HG02678 (cell line): ENCODE results near the gene MRTFB.

Source experiments
- ATAC-seq: cut with Tn5 transposase; IDR thresholded peaks from one replicate; pipeline ENCODE4 v1.9.1; 2021; ENCODE audit warnings: mild to moderate bottlenecking, moderate library complexity; ENCODE audit not compliant: unreplicated experiment

The MRTFB gene

GRCh38 chr16:14063618-14064581 is 7.2 kb upstream of the MRTFB start:
- no peak for ATAC-seq

DNA sequence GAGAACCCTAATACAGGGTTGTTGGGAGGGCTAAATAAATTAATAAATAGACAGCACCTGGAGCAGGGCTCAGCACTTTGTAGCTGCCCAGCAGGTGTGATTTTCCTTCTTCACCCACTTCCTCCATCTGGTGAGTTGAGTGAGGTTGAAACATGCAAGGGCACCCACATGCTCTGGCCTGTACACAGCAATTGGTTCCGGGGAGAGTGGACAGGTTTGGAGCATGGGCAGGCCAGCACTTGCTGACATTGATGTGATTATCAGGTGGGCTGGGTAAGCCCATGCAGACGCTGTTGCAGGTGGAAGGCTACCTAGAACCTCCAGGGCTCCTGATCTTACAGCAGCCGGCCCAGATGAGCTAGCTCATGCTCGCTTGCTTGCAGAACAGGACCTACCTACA is 1.3 kb upstream of the MRTFB start:
- no peak for ATAC-seq

GRCh38 chr16:14070555-14070876 is 603 bp upstream of the MRTFB start:
- no peak for ATAC-seq

DNA sequence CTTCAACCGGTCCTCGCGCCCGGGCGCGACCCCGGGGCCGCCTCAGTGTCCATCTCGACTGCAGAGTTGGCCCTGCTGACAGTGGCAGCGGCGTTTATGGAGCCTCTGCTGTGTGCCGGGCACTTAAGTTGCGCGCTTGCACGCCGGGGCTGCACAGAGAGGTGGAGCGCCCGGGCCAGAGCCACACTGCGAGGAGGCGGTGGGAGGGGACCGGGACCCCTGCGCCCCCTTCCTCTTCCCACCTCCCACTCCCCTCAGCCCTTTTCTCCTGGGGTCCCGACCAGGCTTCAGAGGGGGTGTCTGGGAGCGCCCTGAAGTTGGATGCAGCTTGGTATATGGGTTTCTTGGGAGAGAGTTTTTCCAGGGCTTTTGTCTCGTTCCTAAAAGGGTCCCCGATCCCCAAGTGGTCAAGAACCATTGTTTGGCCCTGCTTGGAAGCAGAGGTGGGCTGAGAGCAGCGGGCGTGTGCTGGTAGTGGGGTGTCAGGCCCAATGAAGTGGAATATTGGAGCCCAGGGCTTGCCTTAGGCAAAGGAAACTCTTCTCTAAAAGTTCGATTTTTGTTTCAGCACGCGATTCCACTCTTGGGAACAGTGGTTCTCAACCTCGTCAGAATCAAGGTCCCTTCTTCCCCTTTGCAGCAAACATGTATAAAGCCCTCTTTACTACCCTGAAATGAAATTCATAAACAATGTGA is 605 bp downstream of the MRTFB start:
- no peak for ATAC-seq

DNA sequence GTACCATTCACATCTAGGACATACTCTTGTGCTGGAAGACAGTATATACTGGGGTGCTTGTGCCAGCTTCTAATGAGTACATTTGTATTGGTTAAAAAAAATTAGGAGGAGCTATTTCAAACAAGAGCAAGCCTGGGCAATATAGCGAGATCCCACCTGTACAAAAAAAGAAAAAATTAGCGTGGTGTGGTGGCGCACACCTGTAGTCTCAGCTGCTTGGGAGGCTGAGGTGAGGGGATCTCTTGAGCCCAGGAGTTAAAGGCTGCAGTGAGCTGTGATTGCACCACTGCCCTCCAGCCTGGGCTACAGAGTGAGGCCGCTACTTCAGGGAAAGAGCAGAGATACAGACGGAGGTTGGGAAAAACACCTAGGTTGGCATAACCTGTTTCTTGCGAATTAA is 1.2 kb downstream of the MRTFB start:
- ATAC-seq: no peak

GRCh38 chr16:14074544-14074943 is 3.4 kb downstream of the MRTFB start:
- ATAC-seq: no peak

- no peak for ATAC-seq
Observed at GRCh38 chr16:14077918-14078317, 6.8 kb downstream of the MRTFB start.

DNA sequence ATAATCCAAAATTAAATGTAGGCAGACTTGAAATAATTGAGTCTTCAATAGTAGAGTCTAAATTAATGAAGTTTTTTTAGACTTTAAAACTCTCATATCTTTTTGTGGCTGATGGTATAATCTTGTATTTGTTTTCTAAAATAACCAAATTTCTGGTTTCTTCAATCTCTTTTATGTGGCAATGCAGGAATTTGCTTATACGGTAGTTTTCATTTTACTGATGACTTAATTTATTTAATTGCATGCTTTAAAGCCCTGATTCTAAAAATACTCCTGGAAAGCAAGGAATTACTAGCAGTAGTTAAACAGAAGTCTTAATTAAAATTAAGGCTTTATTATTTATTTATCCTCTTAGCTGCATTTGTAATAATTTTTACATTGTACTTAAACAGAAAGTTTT is 15.4 kb downstream of the MRTFB start:
- no peak for ATAC-seq

GRCh38 chr16:14087181-14087580 is 16.1 kb downstream of the MRTFB start:
- no peak for ATAC-seq

- no peak for ATAC-seq
Observed at GRCh38 chr16:14087590-14088154, 16.6 kb downstream of the MRTFB start.

DNA sequence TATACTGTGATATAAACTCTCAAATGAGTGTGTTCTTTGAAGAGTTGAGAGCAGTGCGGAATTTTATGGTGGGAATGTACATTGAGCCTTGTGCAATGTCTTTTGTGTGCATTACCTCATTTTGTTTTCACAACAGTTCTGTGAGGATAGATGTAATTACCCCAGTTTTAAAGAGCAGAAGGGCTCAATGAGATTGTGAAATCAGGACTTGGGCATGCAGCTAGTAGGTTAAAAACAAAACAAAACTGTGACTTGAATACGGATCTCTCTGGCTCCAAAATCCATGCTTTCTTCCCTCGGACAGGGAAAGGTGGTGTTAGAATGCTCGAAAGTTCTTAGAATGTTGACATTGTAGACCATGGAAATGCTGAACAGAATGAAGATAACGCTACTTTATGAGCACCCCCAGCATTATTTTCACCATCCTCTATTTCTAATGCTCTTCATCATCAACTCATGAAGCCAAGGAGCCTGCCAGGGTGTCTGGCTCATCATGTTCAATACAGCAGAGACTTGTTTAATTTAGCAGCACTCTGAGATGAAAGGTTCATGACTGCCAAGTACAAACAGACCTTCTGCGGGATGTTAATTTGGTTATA is 17.1 kb downstream of the MRTFB start:
- no peak for ATAC-seq

- ATAC-seq: no peak
Observed at GRCh38 chr16:14089283-14089823, 18.2 kb downstream of the MRTFB start.

DNA sequence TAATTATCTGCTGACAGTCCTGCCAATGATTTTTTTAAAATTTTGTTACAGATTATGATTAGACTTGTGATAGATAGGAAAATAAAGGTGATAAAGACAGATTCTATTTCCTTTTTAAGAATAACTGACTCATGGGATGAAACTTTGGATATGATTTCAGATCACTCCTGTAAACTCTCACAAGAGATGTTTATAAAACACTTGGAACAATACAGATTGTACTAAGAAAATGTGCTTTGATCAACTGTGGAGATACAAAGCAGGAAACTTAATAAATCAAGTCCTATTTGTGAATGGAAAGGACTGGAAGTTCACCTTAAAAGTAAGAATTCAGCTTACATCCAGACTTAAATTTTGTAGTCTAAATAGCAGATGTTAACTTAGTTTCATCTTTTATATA is 21.4 kb downstream of the MRTFB start:
- ATAC-seq: no peak

DNA sequence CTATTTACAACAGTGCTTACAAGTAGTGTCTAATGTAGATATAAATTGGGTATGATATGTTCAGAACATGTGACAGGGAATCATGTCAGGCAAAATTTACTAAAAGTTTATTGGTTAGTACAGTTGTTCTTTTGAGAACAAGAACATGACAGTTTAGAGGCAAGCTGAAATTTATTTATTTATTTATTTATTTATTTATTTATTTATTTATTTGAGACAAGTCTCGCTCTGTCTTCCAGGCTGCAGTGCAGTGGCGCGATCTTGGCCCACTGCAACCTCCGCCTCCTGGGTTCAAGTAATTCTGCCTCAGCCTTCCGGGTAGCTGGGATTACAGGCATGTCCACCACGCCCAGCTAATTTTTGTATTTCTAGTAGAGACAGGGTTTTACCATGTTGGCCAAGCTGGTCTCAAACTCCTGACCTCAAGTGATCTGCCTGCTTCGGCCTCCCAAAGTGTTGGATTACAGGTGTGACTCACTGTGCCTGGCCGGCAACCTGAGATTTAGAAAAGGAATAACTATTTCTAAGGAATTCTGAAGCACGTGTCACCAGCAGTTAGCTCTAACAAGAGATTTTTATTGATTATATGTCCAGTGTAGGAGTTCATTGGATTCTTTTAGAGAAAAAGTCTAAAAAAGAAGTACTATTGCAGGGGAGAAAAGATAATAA is 24.9 kb downstream of the MRTFB start:
- ATAC-seq: no peak

DNA sequence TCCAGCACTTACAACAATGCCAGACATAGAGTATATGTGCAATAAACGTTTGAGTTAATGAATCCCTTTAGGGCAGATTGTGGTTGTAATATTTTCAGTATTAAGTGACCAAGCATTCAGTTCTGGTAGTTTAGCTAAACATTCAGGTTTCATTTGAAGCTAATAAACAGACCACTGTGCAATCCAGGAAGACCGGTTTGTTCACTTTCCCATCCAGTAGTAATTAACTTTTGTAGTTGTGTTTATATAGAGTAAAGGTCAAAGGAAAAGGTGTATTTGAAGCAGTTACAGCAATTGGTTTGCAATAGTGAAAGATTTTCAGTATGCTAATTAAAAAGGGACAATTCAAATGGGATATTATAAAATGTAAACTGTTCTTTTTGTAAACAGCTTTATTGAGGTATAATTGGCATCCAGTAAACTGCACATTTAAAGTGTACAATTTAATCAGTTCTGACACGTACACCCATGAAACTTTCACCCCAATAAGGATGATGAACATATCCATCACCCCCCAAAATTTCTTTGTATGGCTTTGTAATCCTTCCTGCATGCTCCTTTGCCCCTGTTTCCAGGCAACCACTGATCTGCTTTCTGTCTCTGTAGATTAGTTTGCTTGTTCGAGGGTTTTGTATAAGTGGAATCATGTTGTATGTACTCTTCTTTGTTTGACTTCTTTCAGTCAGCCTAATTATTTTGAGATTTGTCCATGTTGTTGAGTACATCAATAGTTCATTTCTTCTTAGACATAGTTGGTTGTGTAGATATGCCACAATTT is 26.3 kb downstream of the MRTFB start:
- no peak for ATAC-seq

DNA sequence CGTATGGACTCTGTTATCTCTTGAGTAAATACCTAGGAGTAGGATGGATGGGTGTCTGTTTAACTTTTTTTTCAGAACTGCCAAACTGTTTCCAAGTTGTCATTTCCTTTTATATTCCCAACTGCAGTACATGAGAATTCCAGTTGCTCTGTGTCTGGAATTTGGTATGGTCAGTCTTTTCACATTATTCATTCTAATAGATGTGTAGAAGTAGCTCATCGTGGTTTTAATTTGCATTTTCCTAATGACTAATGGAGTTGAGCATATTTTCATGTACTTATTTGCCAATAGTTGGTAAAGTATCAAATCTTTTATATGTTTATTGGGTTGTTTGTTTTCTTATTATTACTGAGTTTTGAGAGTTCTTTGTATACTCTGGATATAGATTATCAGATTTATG is 27.0 kb downstream of the MRTFB start:
- no peak for ATAC-seq

DNA sequence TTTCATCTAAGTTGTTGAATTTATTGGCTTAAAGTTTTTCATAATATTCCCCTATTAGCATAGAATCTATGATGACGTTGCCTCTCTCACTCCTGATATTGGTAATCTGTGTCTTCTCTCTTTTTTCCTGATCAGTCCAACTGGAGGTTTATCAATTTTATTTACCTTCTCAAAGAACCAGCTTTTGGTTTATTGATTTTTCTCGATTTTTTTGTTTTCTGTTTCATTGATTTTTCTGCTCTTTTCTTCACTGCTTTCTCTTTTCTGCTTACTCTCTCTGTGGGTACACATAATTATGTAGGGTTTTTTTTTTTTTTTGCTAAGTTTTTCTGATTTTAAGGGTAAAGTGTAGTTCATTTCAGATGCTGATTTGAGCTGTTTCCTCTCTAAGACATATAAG is 29.7 kb downstream of the MRTFB start:
- ATAC-seq: no peak

DNA sequence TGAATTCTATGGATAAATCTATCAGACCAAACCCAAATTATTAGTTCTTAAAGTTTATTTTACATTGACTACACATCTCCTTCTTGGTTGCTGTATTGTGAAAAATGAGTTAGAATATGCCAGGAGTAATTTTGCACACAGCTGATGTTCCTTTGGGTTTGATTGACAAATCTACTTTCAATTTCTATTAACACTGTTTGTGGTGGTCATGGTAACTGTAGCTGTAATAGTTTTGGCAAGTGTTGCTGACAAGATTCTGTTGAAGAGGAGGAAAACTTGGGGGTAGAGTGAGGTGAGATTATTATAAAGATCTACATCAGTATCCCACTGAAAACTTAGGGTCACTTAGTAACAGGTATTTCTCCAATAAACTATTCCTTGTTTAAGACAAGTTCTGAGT is 30.3 kb downstream of the MRTFB start:
- ATAC-seq: no peak

DNA sequence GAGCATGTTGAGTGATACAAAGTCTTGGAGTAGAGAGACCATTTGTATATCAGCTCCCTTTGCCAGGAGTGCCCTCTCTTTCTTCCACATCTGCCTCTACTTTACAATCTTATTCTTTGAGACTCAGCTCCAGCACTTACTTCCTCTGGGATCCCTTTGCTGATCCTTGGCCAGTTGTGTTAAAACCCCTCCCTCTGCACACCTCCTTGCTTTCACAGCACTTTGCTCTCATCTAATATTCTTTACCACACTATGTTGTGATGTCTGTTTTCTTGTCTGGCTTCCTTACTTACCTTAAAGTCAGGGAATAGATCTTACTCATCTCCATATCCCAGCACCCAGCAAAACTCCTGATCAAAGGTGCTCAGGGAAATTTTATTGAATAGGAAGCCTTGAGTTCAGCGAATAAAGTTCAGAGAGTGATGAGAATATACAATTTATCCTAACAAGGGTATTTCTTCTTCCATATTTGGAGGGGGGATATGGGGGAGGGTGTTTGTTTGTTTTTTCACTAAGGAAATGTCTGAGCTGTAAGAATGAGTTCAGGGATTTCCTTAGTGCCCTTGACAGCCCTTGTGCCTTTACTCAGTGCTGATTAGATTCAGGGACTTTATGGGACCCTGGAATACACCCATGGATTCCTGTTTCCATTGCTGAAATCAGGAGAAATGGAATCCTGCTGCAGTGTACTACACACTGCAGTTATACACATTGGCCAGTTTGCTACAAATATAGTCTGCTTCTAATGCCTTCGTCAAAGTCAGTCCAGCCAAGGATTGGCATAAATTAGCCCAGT is 32.0 kb downstream of the MRTFB start:
- no peak for ATAC-seq
